SK-N-SH (cell line): ENCODE results near the gene ERC1.

Source experiments
- EP300 ChIP-seq, 2 experiments: IDR thresholded peaks; 2 replicates each; pipeline versions ENCODE4 v1.4.0 to v1.6.1; 2012; ENCODE audit warnings: borderline replicate concordance in 1 of 2, low read depth in 1 of 2, low read length in 1 of 2
- POLR2AphosphoS5 ChIP-seq: IDR thresholded peaks from 2 replicates; pipeline ENCODE4 v1.6.1; 2012; ENCODE audit warnings: low read depth, low read length
- RCOR1 ChIP-seq: fragments of 150-350 bp; IDR thresholded peaks from 2 replicates; pipeline ENCODE4 v1.6.1; 2017; ENCODE audit warnings: antibody characterized with exemption, low read length

DNA sequence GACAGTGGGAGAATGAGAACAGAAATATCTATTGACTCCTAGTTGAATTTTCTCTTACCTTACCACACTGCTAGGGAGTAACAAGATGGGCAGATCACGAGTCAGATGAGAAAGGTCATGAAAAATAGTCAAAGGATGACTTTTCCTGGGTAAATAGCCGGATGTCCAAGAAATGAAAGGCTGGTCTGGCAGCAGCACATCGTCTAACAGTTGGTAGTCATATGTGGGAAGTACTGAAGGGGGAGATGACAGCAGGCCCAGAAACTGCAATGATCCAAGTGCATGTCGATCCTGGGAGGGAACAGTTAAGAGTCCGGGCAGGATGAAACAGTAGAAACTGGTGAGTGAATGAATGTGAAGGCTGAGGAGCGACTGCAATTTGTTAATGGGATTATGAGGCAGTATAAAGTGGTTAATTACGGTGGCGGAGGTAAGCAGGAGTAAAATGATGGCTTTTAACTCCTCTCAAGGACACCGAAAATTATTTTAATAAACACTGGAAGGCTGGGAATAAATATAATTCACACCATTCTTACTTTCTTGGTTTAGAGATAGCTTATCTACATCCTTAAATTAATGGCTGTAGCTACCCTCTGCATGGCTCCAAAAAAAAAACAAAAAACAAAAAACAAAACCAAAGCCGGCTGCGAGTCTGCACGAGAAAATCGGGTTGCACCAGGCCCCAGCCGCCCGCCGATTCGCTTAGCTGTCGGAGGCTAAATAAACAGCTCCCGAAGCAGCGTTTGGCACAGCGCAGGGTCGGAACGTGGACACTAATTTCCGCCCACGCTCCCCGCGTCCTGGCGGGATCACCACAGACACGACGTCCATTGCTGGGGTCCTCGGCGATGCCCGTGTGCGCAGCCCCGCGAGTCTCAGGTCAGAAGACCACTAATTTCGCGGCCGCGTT lies 1.0 kb upstream of the ERC1 start:
- TF ChIP-seq EP300 (IDR thresholded peaks at IDR 0.05; ENCODE audit: borderline replicate concordance in 1 of 2, low read depth in 1 of 2, low read length in 1 of 2) = no peak
- TF ChIP-seq POLR2AphosphoS5 = peak; percentile 38
- TF ChIP-seq RCOR1 = 0 out of 2 replicates have a peak, but pooled peaks have one; percentile 18
